ENCODE measurements around the gene TRIM46.
A peak's percentile ranks its signal among the peaks of the same experiment; 100 is the strongest.
"Not testable (repeated sequence)": the region's sequence is repeated elsewhere in the genome, so short reads cannot be mapped to it uniquely, and the experiment has no call there.

The TRIM46 gene

DNA sequence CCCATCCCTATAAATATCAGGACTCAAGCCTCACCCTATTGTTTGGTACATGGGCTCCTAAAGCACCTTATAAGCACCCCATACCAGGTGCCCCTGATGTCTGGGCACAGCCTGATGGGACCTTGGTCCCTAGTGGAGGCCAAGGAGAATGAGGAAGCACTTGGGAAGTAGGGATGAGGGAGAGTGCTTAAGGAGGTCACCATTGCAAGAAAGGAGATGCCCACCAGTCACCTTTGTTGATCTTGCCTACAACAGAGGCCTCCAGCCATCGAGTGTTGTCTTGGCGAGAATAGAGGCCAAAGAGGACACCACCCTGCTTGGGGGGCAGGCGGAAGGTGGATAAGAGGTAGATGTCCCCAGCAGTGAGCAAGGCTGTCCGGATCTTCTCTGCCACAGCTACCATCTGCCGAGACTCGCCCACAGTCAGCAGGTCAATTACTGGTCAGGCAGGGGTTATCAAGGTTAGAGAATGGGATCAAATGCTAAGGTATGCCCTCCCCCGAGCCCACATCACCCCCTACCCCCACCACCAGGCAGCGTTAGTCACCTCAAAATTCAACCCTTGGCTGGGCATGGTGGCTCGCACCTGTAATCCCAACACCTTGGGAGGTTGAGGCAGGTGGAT, 32.4 kb downstream of the TRIM46 start:
- no peak for DNase-seq

- peak in 11 of 14 donors; percentile 32 to 73 (median 52) for DNase-seq
These were observed 33.5 kb downstream of the TRIM46 start for GRCh38 chr1:155206891-155207805.

DNA sequence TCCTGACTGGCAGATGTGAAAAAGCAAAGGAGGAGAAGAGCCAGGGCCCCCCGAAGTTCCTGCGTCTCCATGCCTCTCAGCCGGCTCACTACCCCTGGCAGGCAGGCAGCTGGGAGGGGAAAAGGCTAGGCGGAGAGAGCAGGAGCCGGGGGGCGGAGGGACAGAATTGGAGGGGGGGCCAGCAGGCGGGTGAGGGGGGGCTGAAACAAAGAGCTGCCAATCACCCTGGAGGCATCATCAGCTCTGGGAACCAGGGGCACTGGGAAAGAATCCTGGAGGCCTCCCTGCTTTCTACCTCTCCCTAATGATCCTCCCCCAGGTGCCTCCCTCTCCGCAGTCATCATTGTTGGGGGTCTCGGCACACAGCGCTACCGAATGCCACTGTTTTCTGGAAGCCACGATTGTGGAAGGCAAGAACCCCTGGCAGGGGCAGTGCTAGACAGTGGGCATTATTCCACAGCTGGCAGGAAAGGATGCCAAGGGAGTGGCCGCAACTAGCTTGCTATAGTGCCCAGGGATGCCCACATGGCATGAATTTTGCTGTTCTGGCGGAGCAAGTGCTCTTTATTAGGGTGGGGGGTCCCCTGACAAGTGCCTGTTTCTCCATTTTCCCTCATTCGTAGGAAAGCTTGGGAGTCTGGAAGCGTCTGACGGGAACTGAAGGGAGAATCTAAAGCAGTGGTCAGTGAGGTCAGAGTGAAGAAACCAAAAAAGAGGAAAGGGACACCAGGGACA, 34.3 kb downstream of the TRIM46 start, which contains the start of gene THBS3:
THBS3 (minus strand) TSS at position 92 of the 735 bp plus-strand sequence; CDS start at position 71, 21 bp downstream.
- DNase-seq, result peak in 11 of 14 donors; percentile 22 to 79 (median 68)

- DNase-seq, result peak in 13 of 14 donors; percentile 35 to 90 (median 79)
These were observed 35.1 kb downstream of the TRIM46 start, which contains the start of gene MTX1 for GRCh38 chr1:155208541-155209311. TSS of gene MTX1 (plus strand) at chr1:155208695. CDS start at chr1:155208805, 110 bp downstream.

- DNase-seq, result no peak
These were observed 35.7 kb downstream of the TRIM46 start for GRCh38 chr1:155209312-155209721.

DNA sequence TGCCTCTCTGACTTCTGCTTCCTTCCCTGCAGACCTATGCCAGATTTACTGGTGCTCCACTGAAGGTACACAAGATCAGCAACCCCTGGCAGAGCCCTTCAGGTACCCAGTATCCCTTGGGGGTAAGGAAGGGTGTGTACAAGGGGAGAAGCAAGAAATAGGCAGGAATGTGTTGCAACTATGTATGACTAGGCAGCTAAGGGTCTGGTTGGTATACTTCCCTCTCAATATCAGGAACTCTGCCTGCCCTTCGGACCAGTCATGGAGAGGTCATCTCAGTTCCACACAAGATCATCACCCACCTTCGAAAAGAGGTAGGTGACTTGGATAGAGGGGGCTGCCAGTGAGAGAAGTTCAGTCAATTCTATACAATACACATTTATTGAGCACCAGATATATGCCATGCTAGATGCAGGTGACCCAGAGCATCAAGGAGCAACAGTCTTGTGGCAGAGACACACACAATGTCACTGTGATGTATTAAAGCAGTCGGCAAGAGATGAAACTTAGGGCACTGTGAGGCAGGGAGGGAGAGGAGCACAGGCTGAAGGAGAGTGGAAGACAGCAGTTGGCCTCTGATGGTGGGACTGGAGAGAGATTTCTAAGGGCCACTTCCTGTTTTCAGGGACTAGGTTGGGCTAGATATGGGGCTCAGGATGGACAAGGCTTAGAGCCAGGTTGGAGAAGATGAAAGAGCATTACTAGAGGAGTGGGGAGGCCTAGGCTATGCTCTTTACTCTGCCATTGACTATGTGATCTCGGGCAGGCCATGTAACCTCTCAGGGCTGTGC, 36.9 kb downstream of the TRIM46 start:
- no peak for DNase-seq

DNA sequence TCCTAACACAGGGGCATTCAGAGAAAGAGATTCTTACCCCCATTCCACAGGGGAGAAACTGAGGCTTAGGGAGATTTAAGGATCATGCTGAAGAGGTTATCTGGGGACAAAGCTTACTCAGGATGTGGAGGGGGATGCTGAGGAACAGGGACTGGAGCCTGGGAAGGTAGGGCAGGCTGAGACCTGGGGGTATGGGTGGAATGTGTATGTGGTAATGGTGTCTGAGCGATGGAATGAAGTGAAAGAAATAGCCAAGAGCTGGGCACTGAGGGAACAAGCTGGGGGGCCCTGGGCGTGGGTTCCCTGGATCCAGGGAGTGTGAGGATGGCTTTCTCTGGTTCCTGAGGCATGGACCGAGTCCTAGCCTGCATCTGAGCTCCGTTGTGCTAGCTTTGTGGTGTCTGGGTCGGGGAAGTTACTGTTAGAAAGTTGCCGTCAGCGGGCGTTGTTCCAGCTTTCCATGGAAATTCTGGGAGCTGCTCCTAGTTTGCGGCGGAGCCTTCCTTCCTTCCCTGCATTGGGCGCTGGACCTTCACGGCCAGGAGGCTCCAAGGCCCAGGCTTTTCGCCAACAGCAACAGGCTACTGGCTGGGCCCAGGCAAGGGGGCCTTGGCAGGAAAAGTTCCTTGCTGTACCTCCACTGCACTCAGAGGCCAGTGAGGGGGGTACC, 37.9 kb downstream of the TRIM46 start:
- peak in 1 of 14 donors; percentile 29 for DNase-seq

DNA sequence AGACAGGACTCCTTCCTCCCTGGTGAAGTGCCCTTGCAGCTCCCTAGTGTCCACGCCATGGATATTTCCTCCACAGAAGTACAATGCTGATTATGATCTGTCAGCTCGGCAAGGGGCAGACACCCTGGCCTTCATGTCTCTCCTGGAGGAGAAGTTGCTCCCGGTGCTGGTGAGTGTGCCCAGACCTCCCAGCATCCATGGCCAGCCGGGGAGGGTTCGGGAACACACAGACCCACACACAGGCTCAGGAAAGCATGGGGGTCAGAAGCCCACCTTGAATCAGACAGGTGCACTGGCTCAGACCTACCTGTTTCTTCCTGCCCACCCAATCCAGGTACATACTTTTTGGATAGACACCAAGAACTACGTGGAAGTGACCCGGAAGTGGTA, 38.4 kb downstream of the TRIM46 start:
- DNase-seq, result not testable (repeated sequence)

DNA sequence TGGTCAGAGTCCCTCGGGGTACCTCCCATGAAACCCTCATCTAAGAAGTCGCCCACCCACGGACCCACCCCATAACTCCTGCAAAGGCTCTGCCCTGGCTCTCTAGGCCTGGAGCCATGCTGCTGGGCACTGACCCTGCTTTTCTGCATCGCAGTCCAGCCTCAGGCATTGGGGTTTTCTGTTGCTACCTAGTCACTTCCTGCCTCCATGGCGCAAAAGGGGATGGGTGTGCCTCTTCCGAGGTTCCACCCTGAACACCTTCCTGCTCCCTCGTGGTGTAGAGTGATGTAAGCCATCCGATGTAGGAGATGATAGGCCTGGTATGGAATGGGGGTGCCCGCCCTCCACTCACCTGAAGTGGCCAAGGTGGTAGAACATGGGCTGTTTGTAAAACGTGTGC, 41.1 kb downstream of the TRIM46 start:
- DNase-seq, result not testable (repeated sequence)

- DNase-seq, result peak in 8 of 14 donors; percentile 34 to 84 (median 46)
These were observed 45.4 kb downstream of the TRIM46 start for GRCh38 chr1:155218854-155219591.

DNA sequence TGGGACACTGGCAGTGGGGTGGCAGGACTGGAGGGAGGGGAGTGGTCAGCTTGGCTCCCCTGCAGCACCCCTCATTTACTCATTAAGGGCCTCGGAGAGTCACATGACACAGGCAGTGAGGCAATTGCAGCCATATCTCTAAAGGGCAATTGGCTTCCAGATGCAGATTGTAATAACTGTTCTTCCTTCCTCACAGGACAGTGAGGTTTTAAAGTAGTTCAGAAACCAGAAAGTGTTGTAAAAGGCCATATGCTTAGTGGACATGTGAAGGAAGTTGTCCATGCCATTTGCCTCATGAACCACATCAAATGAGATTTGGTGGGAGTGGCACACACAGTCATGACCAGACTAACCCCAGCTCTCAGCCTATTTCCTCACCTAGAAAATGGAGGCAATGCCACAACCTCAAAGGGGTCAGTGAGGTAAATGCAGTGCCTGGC, 46.0 kb downstream of the TRIM46 start:
- DNase-seq, result peak in 10 of 14 donors; percentile 3 to 61 (median 36)

DNA sequence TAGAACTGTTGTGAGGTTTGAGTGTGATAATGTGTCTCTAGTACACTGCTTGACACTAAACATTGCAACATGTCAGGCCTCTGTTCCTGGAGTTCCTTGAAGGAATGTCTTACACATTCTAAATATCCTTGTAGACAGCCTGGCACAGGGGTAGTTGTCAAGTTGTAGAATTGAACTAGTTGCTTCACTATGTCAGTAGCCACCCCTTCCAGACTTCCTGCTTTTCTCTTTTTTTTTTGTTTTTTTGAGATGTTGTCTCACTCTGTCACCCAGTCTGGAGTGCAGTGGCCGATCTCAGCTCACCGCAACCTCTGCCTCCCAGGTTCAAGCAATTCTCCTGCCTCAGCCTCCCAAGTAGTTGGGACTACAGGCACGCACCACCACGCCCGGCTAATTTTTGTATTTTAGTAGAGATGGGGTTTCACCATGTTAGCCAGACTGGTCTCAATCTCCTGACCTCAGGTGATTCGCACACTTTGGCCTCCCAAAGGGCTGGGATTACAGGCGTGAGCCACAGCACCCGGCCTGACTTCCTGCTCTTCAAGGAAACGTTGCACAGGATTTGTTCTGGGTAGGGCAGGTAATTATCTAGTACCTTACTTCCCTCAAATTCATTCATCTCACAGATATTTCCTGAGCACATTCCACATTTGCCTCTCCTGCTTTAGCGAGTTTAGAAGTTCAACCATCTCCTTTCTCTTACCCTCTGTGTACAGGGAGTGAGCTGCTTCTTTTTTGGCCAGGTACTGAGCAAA, 46.7 kb downstream of the TRIM46 start:
- DNase-seq, result not testable (repeated sequence)

- no peak for DNase-seq
These were observed 49.4 kb downstream of the TRIM46 start for GRCh38 chr1:155223047-155223446.

GRCh38 chr1:155225404-155225759, 51.7 kb downstream of the TRIM46 start:
- DNase-seq, result not testable (repeated sequence)

- peak in 11 of 14 donors; percentile 19 to 74 (median 55) for DNase-seq
These were observed 52.7 kb downstream of the TRIM46 start for GRCh38 chr1:155226188-155226909.

DNA sequence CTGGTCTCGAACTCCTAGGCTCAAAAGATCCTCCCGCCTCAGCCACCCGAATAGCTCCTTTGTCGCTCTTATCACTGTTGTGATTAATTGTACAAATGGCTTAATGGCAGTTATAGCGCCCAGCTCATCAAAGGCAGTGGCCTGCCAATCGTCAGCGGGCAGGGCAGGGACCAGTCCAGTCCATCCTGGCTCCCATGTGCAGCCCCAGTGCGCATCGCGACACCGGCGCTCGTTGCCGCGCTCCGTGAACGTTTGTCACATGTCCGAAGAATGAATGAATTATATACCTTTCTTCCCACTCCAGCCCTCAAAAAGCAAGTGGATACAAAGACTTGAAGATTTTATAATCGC, 53.2 kb downstream of the TRIM46 start:
- peak in 7 of 14 donors; percentile 42 to 77 (median 68) for DNase-seq

DNA sequence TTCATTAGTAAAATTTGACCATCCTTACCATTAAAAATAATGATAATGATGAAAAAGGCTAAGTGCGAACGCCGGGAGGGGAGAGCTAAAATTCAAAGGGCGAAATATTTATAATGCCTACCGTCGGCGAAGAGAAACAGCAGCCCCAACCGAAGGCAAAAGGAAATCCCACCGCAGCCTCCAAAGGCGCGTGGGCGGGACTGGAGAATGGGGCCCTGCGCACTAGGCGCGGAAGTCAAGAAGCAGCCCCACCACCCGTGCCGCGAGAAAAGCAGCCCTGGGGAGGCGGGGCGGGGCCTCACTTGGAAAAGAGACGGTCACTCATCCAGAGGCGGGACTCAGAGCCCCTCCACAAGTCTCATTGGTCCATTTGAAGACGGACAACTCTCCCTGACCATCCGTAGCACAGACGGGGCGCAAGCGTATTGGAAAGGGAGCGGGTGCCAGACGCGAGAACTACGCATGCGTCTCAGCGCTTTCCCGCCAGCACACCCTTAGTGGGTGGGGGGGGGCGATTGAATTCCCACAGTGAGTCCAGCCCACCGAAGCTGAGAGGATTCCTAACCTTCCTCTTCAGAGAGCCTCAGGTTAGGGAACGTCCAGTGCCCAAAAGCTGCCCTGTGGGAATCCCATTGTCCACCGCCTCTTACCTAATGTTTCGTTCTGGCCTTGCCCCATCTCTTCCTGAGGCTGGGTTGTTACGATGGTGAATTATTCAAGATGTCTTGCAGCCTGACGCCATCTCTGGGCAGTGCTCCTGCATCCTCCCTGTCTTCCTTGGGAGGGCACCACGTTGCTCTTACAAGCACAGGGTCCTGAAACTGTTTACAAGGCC, 53.8 kb downstream of the TRIM46 start:
- peak; percentile 75 to 99 (median 97) for DNase-seq

Measured in C1 segment of cervical spinal cord (tissue), 14 donors.